Liver (tissue), 2 donors: ENCODE measurements around the gene SFXN5.

Experiments used
- JUND ChIP-seq, 2 donors: IDR thresholded peaks; 2 replicates each; pipeline ENCODE4 v1.6.1; 2016; ENCODE audit warnings: antibody characterized with exemption in 2 of 2
- RXRA ChIP-seq, 2 donors: IDR thresholded peaks; 2 replicates each; pipeline ENCODE4 v1.6.1; 2017 to 2018; ENCODE audit warnings: antibody characterized with exemption in 2 of 2, mild to moderate bottlenecking in 1 of 2
- donor health status: healthy.

GRCh38 chr2:73105511-73105971, 34.0 kb upstream of the SFXN5 start:
- TF ChIP-seq JUND (IDR thresholded peaks at IDR 0.05) (no peak), RXRA (IDR thresholded peaks at IDR 0.05) (no peak)
